HepG2 (cell line): ENCODE data around the gene BFSP1. TPM values are rescaled to one million over a fixed set of nuclear protein-coding genes. Genes with fewer than 3 reads are reported as not detected.

Experiments used
- ATAC-seq: fragments of 200-7000 bp; cut with Tn5 transposase; 3 replicates; pipeline ENCODE4 v1.9.1; 2020; ENCODE audit warnings: mild to moderate bottlenecking, moderate library complexity
- BruUV-seq: library from RNA; stranded (reverse); fragments of 400-500 nt; replicated peaks from 2 replicates; lab custom pipeline; 2021; lab: Mats Ljungman, UMichigan
- CTCF ChIA-PET: fragments of 300-600 bp; formaldehyde crosslinking; extraction: SDS; loops from one replicate; lab custom pipeline; 2021; ENCODE audit warnings: low total read pairs, inconsistent platforms, low intra/inter-chr PET ratio; lab: Yijun Ruan, JAX
- POLR2A ChIA-PET: fragments of 350-600 bp; sonication (Branson Sonifier 250); formaldehyde crosslinking; loops from one replicate; lab custom pipeline; 2020; ENCODE audit warnings: antibody characterized with exemption, inconsistent platforms; lab: Yijun Ruan, JAX
- DNase-seq: peaks from one replicate; pipeline ENCODE4 v3.0.0-alpha.2; 2015; ENCODE audit warnings: low spot score
- FAIRE-seq: peaks from 3 replicates; lab custom pipeline; 2011; peaks lifted over from hg19 to GRCh38; lab: Jason Lieb, UNC
- H2AFZ ChIP-seq: one replicate; pipeline ENCODE4 v1.6.1; 2011; ENCODE audit warnings: low read length, inconsistent platforms
- H3K27ac ChIP-seq: fragments of 300-600 bp; 3 replicates; pipeline ENCODE4 v1.8.0; 2011; ENCODE audit warnings: mixed run types, mild to moderate bottlenecking, mixed read lengths, low read length, inconsistent platforms; ENCODE audit not compliant: insufficient read depth; ENCODE audit errors: extremely low read length
- H3K27me3 ChIP-seq, 2 experiments: fragments of 200-600 bp in 1 of 2; 2 replicates in 1 of 2; 3 replicates in 1 of 2; pipeline versions ENCODE4 v1.6.0 to v1.8.0; 2011; ENCODE audit warnings: low read length in 2 of 2, mild to moderate bottlenecking in 2 of 2, moderate library complexity in 2 of 2, inconsistent platforms in 1 of 2; ENCODE audit not compliant: insufficient read depth in 2 of 2, control insufficient read depth in 1 of 2
- H3K36me3 ChIP-seq, 2 experiments: fragments of 200-600 bp in 1 of 2; replicated peaks in 1 of 2; 2 replicates in 1 of 2; 3 replicates in 1 of 2; pipeline versions ENCODE4 v1.5.1 to v1.8.0; 2011; ENCODE audit warnings: low read length in 2 of 2, inconsistent platforms in 1 of 2; ENCODE audit not compliant: insufficient read depth in 2 of 2, control insufficient read depth in 1 of 2
- H3K4me1 ChIP-seq: 2 replicates; pipeline ENCODE4 v1.5.1; 2012; ENCODE audit warnings: low read length, inconsistent platforms; ENCODE audit not compliant: insufficient read depth
- H3K4me2 ChIP-seq: 2 replicates; pipeline ENCODE4 v1.6.0; 2011; ENCODE audit warnings: low read depth, low read length, inconsistent platforms
- H3K4me3 ChIP-seq, 3 experiments: fragments of 200-600 bp in 1 of 3; sonication (generic), shearing (Covaris generic) in 1 of 3; replicated peaks in 1 of 3; 2 replicates each; pipeline ENCODE4 v1.5.1; 2011 to 2016; ENCODE audit warnings: low read length in 3 of 3, inconsistent platforms in 2 of 3, low read depth in 2 of 3, mild to moderate bottlenecking in 2 of 3, control low read depth in 1 of 3, mixed read lengths in 1 of 3; ENCODE audit not compliant: insufficient read depth in 1 of 3
- H3K79me2 ChIP-seq: one replicate; pipeline ENCODE4 v1.6.1; 2011; ENCODE audit warnings: low read length, inconsistent platforms; ENCODE audit not compliant: insufficient read depth
- H3K9ac ChIP-seq: 2 replicates; pipeline ENCODE4 v1.6.0; 2011; ENCODE audit warnings: mild to moderate bottlenecking, low read depth, low read length, inconsistent platforms; ENCODE audit not compliant: insufficient read depth
- H3K9me3 ChIP-seq: 2 replicates; pipeline ENCODE4 v1.5.1; 2012; ENCODE audit warnings: mild to moderate bottlenecking, low read length
- H4K20me1 ChIP-seq: 2 replicates; pipeline ENCODE4 v1.6.0; 2011; ENCODE audit warnings: inconsistent platforms, mild to moderate bottlenecking, low read length, moderate library complexity; ENCODE audit not compliant: insufficient read depth
- ASH2L ChIP-seq: fragments of 300-600, 200-600 bp; sonication (generic); IDR thresholded peaks from 2 replicates; pipeline ENCODE4 v1.7.0; 2017; ENCODE audit warnings: low read depth, mild to moderate bottlenecking, moderate library complexity, mixed read lengths, low read length; ENCODE audit not compliant: insufficient read length
- CBX5 ChIP-seq: sonication (generic); formaldehyde crosslinking; IDR thresholded peaks from 2 replicates; pipeline ENCODE4 v1.4.0; 2020; ENCODE audit warnings: missing genetic modification reagents, borderline replicate concordance
- FOXP1 ChIP-seq, 2 experiments: fragments of 450-650 bp in 1 of 2; IDR thresholded peaks; 2 replicates each; pipeline ENCODE4 v1.6.1; 2017 to 2018; ENCODE audit warnings: antibody characterized with exemption in 1 of 2
- RXRA ChIP-seq: sonication (generic); formaldehyde crosslinking; IDR thresholded peaks from 2 replicates; pipeline ENCODE4 v1.5.1; 2020; ENCODE audit warnings: missing genetic modification reagents
- ZBTB1 ChIP-seq: sonication (generic); formaldehyde crosslinking; IDR thresholded peaks from 2 replicates; pipeline ENCODE4 v1.4.0; 2020; ENCODE audit warnings: missing genetic modification reagents, borderline replicate concordance
- ZKSCAN8 ChIP-seq: IDR thresholded peaks from 2 replicates; pipeline ENCODE4 v1.6.1; 2016; ENCODE audit warnings: borderline replicate concordance, missing genetic modification reagents, missing compliant biosample characterization
- ZNF326 ChIP-seq: sonication (generic); formaldehyde crosslinking; IDR thresholded peaks from 2 replicates; pipeline ENCODE4 v1.4.0; 2020; ENCODE audit warnings: missing genetic modification reagents, borderline replicate concordance
- WGBS: methylation state at CpG from one replicate; pipeline ENCODE4 v1.1.6; 2017; ENCODE audit warnings: low lambda C conversion rate; 5-methylcytosine and 5-hydroxymethylcytosine counted together
- in situ Hi-C: cut with HindIII; loops from 2 replicates; pipeline ENCODE4 v1.10.0; 2017; ENCODE audit warnings: low pct_unique_long_range_greater_than_20kb; ENCODE audit not compliant: extremely low pct_ligation_motif_present
- intact Hi-C: fragments of 100-400 bp; cut with micrococcal nuclease; formaldehyde crosslinking; loops from one replicate; pipeline ENCODE4 v1.10.0; 2022; ENCODE audit not compliant: unreplicated experiment
- polyA plus RNA-seq, 8 experiments: library from polyadenylated mRNA; depleted of rRNA in 3 of 8; stranded (reverse) in 7 of 8; unstranded in 1 of 8; fragments of >200 nt; fragmentation: Illumina TruSeq in 4 of 8; extraction: Trizol in 4 of 8; gene quantifications; 2 replicates each; pipeline versions ENCODE4 v1.2.1 to v1.2.3, GENCODE V29; 2011 to 2016; ENCODE audit warnings: low read depth in 4 of 8, missing spikeins in 1 of 8, mixed read lengths in 1 of 8; ENCODE audit not compliant: insufficient read depth in 1 of 8
- total RNA-seq, 5 experiments: library from RNA; depleted of rRNA; stranded (reverse); fragments of >200 nt; fragmentation: Illumina TruSeq; extraction: Trizol; gene quantifications; 2 replicates each; pipeline ENCODE4 v1.2.3, GENCODE V29; 2016; ENCODE audit warnings: low read depth in 1 of 5
- TF ChIP-seq, protein P1 (sequence below): sonication (generic); formaldehyde crosslinking; IDR thresholded peaks from 2 replicates; pipeline ENCODE4 v1.8.0; 2022; ENCODE audit warnings: mild to moderate bottlenecking, missing genetic modification reagents
- TF ChIP-seq, protein P2 (sequence below): sonication (generic); formaldehyde crosslinking; IDR thresholded peaks from 2 replicates; pipeline ENCODE4 v1.5.1; 2020; ENCODE audit warnings: mild to moderate bottlenecking, missing genetic modification reagents
- TF ChIP-seq, protein P3 (sequence below): sonication (generic); formaldehyde crosslinking; IDR thresholded peaks from 2 replicates; pipeline ENCODE4 v1.5.1; 2020; ENCODE audit warnings: missing genetic modification reagents, mild to moderate bottlenecking, borderline replicate concordance
- TF ChIP-seq, protein P4 (sequence below): sonication (generic); formaldehyde crosslinking; conservative IDR thresholded peaks from 2 replicates; pipeline ENCODE4 v1.8.1; 2023; ENCODE audit warnings: missing genetic modification reagents

Gene BFSP1
- total and polyA plus RNA-seq, 2 of the 13 experiments (the other 11 are each of a cell fraction or from before 2014, with no cell fraction given), result 0.22 to 0.26 TPM

DNA sequence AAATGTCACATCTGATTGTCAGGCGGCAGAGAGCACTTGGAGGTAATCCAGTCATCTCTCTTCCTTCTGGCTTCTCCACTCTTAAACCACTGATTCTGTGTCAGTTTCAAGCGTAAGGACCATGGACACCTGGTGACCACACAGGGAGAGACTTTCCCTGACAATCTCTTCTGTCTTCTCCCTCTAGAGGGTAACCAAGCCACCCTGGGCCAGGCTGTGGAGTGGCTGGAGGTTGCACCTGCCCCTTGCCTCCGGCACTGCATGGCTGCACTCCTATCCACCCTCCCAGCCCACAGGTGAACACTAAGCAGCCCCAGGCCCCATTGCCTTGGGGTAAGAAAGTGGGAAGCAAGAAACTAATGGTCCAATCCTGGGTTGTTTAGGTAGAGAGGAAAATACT, 78.7 kb downstream of the BFSP1 start (continued):
- TF ChIP-seq, protein P1, sequence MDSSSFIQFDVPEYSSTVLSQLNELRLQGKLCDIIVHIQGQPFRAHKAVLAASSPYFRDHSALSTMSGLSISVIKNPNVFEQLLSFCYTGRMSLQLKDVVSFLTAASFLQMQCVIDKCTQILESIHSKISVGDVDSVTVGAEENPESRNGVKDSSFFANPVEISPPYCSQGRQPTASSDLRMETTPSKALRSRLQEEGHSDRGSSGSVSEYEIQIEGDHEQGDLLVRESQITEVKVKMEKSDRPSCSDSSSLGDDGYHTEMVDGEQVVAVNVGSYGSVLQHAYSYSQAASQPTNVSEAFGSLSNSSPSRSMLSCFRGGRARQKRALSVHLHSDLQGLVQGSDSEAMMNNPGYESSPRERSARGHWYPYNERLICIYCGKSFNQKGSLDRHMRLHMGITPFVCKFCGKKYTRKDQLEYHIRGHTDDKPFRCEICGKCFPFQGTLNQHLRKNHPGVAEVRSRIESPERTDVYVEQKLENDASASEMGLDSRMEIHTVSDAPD (CRISPR knock-in tag), result no peak
- TF ChIP-seq, protein P2, sequence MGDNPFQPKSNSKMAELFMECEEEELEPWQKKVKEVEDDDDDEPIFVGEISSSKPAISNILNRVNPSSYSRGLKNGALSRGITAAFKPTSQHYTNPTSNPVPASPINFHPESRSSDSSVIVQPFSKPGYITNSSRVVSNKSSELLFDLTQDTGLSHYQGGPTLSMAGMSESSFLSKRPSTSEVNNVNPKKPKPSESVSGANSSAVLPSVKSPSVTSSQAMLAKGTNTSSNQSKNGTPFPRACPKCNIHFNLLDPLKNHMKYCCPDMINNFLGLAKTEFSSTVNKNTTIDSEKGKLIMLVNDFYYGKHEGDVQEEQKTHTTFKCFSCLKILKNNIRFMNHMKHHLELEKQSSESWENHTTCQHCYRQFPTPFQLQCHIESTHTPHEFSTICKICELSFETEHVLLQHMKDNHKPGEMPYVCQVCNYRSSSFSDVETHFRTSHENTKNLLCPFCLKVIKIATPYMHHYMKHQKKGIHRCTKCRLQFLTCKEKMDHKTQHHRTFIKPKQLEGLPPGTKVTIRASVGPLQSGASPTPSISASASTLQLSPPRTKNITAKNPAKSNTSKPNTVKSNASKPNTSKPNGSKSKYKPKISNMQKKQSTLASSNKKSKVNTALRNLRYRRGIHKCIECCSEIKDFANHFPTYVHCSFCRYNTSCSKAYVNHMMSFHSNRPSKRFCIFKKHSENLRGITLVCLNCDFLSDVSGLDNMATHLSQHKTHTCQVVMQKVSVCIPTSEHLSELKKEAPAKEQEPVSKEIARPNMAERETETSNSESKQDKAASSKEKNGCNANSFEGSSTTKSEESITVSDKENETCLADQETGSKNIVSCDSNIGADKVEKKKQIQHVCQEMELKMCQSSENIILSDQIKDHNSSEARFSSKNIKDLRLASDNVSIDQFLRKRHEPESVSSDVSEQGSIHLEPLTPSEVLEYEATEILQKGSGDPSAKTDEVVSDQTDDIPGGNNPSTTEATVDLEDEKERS, result no peak
- TF ChIP-seq ZNF326 (CRISPR knock-in tag), result no peak
- TF ChIP-seq, protein P3, sequence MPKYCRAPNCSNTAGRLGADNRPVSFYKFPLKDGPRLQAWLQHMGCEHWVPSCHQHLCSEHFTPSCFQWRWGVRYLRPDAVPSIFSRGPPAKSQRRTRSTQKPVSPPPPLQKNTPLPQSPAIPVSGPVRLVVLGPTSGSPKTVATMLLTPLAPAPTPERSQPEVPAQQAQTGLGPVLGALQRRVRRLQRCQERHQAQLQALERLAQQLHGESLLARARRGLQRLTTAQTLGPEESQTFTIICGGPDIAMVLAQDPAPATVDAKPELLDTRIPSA, result no peak

DNA sequence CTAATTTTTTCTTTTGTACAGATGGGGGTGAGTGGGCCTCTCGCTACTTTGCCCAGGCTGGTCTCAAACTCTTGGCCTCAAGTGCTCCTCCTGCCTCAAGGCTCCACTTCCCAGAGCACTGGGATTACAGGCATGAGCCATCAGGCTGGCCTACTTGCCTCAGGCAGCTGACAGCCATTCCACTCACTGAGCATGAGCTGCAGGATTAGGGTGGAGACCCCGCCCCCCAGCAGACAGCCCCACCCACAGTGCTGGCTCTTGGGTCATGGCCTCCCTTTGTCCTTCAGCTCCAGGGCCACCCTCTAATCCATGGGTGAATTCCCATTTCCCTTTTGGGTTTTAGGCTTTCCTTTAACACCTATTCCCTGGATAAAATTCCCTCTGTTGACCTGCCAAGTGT, 82.1 kb downstream of the BFSP1 start:
- ChIA-PET POLR2A (no interaction called here), CTCF (no interaction called here)
- BruUV-seq, result no TSS peak
- Histone ChIP-seq H3K79me2 (no peaks in the 10 kb centered on the region), H3K4me3 (no peak overlapping the region), H3K36me3 (no peaks in the 10 kb centered on the region), H3K4me2 (no peak overlapping the region), H4K20me1 (no peaks in the 10 kb centered on the region), H3K9me3 (no peaks in the 10 kb centered on the region), H2AFZ (no peak overlapping the region), H3K9ac (no peak overlapping the region)
- 18% methylated on average over 2 of the region's 2 CpGs for WGBS
- DNase-seq, result no peak
- no peak; the same call in 2 of the 3 replicates for ATAC-seq
- in situ Hi-C loops, result no loop called here
- TF ChIP-seq ZKSCAN8 (CRISPR knock-in tag) (no peak), ZBTB1 (CRISPR knock-in tag) (no peak), CBX5 (CRISPR knock-in tag) (no peak), FOXP1 (IDR thresholded peaks at IDR 0.05) (no peak), FOXP1 (CRISPR knock-in tag; IDR thresholded peaks at IDR 0.05) (no peak), RXRA (CRISPR knock-in tag) (no peak), ASH2L (no peak)
- TF ChIP-seq, protein P4, sequence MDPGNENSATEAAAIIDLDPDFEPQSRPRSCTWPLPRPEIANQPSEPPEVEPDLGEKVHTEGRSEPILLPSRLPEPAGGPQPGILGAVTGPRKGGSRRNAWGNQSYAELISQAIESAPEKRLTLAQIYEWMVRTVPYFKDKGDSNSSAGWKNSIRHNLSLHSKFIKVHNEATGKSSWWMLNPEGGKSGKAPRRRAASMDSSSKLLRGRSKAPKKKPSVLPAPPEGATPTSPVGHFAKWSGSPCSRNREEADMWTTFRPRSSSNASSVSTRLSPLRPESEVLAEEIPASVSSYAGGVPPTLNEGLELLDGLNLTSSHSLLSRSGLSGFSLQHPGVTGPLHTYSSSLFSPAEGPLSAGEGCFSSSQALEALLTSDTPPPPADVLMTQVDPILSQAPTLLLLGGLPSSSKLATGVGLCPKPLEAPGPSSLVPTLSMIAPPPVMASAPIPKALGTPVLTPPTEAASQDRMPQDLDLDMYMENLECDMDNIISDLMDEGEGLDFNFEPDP (CRISPR knock-in tag), result no peak
- TF ChIP-seq, all 625 proteins: peak for 0
- intact Hi-C loops, result no loop called here
- Histone ChIP-seq H3K27me3 (peaks cover 2 to 38% of the 10 kb centered on the region in 2 experiments; a peak in 4 of 5 replicates), H3K4me1 (peaks cover 9% of the 10 kb centered on the region), H3K27ac (no peak overlapping the region)
- no peak for FAIRE-seq
